Mesangial cell (primary cell): ENCODE measurements around the gene SHC3. TPM values are rescaled to one million over a fixed set of nuclear protein-coding genes. Genes with fewer than 3 reads are reported as not detected.

Experiments
- total RNA-seq: library from RNA; depleted of rRNA; stranded (reverse); fragments of >200 nt; gene quantifications from 2 replicates; pipeline ENCODE4 v1.2.3, GENCODE V29; 2015

SHC3 gene
- 7.2 and 9.1 TPM in 2 replicates for total RNA-seq

GRCh38 chr9:89177944-89178829 lies at the start of gene SHC3:
Gene SHC3 (minus strand): TSS chr9:89178818. CDS start chr9:89178460, 358 bp downstream.

GRCh38 chr9:88991066-88992034 lies 187.3 kb downstream of the SHC3 start, which contains the start of gene S1PR3:
Gene S1PR3 (plus strand): TSS chr9:88991468. CDS start chr9:89001201, 9,733 bp downstream.

Other genes starting within 250 kb of the SHC3 start
- 3.3 and 7.2 TPM in 2 replicates for gene S1PR3, start 187.3 kb downstream of the SHC3 start, total RNA-seq
- gene CKS2, start 132.4 kb upstream of the SHC3 start, total RNA-seq = 80.2 and 630 TPM in 2 replicates
- 17.9 and 20.7 TPM in 2 replicates for gene SECISBP2, start 139.7 kb upstream of the SHC3 start, total RNA-seq